Rectal smooth muscle tissue (tissue), 1 donor: Measurements from ENCODE around the gene CCL24.
"Not testable (repeated sequence)": the region's sequence is repeated elsewhere in the genome, so short reads cannot be mapped to it uniquely, and the experiment has no call there.

ENCODE experiments used
- H3K27ac ChIP-seq: one replicate; pipeline ENCODE4 v1.7.0; 2013; ENCODE audit warnings: low read depth, low read length, inconsistent platforms
- H3K27me3 ChIP-seq: one replicate; pipeline ENCODE4 v1.7.0; 2013; ENCODE audit warnings: low read length; ENCODE audit not compliant: control insufficient read depth, insufficient read depth
- H3K36me3 ChIP-seq: one replicate; pipeline ENCODE4 v1.7.0; 2013; ENCODE audit warnings: low read length; ENCODE audit not compliant: control insufficient read depth, insufficient read depth
- H3K4me1 ChIP-seq: one replicate; pipeline ENCODE4 v1.7.0; 2013; ENCODE audit warnings: low read length; ENCODE audit not compliant: control insufficient read depth, insufficient read depth
- H3K4me3 ChIP-seq: one replicate; pipeline ENCODE4 v1.7.0; 2013; ENCODE audit warnings: low read length
- H3K9ac ChIP-seq: one replicate; pipeline ENCODE4 v1.7.0; 2013; ENCODE audit warnings: low read length

Gene CCL24

DNA sequence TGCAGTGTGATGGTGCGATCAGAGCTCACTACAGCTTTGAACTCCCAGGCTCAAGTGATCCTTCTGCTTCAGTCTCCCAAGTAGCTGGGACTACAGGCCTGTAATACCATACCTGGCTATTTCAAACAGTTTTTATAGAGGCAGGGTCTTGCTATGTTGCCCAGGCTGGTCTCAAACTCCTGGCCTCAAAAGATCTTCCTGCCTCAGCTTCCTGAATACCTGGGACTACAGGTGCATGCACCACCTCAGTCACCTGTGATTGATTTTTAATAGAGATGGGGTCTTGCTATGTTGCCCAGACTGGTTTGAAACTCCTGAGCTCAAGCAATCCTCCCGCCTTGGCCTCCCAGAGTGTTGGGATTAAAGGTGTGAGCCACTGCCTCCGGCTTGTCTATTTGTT, 26.4 kb upstream of the CCL24 start:
- Histone ChIP-seq H3K4me3 (no peak overlapping the region), H3K4me1 (no peaks in the 10 kb centered on the region)

DNA sequence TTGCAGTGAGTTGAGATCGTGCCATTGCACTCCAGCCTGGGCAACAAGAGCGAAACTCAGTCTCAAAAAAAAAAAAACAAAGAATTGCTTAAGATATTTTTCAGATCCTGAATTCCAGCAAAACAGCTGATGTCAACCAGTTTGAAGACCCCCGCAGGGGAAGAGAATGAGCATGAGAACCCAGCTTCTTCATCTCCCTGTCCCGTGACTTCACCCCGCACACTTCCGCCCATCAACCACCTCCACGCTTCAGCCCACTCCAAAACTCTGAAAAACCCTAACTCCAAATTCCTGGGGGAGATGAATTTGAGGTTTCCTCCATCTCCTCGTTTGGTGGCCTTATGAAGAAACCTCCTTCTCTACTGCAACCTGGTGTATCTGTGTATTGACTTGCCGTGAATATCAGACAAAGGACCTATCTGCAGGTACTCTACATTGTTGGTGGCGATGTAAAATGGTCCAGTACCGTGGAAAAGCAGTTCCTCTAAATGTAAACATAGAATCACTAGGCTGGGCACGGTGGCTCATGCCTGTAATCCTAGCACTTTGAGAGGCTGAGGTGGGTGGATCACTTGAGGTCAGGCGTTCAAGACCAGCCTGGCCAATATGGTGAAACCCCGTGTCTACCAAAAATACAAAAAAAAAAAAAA, 24.8 kb upstream of the CCL24 start:
- H3K36me3 ChIP-seq, H3K4me1 ChIP-seq, H3K9ac ChIP-seq, H3K27me3 ChIP-seq, H3K4me3 ChIP-seq, H3K27ac ChIP-seq: not testable (repeated sequence)

More for the DNA sequence above, 26.4 kb upstream of the CCL24 start:
- no peak overlapping the region for H3K9ac ChIP-seq
- H3K27ac ChIP-seq, result no peak overlapping the region
- no peaks in the 10 kb centered on the region for H3K36me3 ChIP-seq
- no peaks in the 10 kb centered on the region for H3K27me3 ChIP-seq

DNA sequence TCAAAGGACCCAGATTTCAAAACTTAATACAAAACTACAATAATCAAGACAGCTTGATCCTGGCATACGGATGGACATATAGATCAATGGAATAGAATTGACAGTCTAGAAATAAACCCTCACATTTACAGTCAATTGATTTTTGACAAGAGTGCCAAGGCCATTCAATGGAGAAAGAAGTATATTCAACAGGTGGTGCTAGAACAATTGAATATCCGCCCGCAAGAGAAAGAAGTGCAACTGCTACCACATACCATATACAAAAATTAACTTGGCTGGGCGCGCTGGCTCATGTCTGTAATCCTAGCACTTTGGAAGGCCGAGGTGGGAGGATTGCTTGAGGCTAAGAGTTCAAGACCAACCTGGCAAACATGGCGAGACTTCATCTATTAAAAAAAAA, 23.2 kb upstream of the CCL24 start:
- no peaks in the 10 kb centered on the region for H3K27me3 ChIP-seq
- H3K27ac ChIP-seq, result no peak overlapping the region
- no peaks in the 10 kb centered on the region for H3K36me3 ChIP-seq
- no peak overlapping the region for H3K9ac ChIP-seq
- H3K4me1 ChIP-seq, result no peaks in the 10 kb centered on the region
- H3K4me3 ChIP-seq, result no peak overlapping the region

DNA sequence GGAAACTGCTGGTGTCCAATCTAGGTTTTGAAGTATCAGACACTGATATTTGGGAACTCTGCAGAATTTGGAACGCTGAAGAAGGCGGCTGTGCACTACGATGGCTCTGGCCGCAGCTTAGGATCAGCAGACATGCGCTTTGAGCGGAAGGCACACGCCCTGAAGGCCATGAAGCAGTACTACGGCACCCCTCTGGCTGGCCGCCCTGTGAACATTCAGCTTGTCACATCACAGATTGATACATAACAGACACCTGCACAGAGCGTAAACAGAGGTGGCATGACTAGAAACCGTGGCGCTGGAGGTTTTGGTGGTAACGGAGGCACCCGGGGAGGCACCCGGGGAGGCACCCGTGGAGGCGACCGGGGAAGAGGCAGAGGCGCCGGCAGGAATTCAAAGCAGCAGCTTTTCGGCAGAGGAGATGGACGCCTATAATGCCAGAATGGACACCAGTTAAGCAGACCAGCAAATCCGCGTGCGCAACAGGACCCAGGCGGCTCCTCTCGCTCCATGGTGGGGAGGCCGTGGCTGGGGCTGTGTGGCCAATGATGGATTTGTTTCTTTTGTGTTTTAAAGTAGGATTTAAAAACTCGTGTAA, 22.2 kb upstream of the CCL24 start:
- Histone ChIP-seq H3K27me3 (no peaks in the 10 kb centered on the region), H3K27ac (no peak overlapping the region), H3K4me1 (no peaks in the 10 kb centered on the region), H3K4me3 (no peak overlapping the region), H3K36me3 (no peaks in the 10 kb centered on the region), H3K9ac (no peak overlapping the region)

DNA sequence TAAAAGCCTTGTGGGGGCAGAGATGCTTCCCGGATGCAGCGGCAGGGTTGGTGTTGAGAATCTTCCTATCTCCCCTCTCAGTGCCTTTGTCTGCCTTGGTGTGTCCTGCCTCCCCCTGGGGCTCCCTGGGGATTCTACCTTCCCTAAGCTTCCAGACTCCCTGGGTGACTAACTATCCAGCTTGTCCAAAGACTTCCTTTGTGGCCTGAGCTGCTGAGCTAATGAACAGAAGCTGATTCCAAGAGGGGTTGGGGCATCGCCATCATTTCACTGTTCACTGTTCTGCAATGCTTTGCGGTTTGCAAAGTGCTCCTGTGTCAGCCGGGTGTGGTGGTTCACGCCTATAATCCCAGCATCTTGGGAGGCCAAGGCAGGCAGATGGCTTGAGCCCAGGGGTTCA, 20.1 kb upstream of the CCL24 start:
- not testable (repeated sequence) for H3K27me3 ChIP-seq

DNA sequence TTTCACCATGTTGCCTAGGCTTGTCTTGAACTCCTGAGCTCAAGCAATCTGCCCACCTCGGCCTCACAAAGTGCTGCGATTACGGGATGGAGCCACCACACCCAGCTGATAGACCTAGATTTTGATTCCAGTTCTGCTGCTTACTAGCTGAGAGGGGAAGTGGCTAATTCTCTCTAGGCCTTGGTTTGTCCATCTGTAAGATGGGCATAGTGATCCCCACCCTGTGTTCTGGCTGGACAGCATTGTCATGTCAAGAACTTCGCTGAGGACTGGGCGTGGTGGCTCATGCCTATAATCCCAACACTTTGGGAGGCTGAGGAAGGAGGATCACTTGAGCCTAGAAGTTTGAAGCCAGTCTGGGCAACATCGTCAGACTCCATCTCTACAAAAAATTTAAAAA, 17.4 kb upstream of the CCL24 start:
- Histone ChIP-seq H3K27me3 (no peaks in the 10 kb centered on the region), H3K4me3 (no peak overlapping the region), H3K27ac (no peak overlapping the region), H3K4me1 (no peaks in the 10 kb centered on the region), H3K9ac (no peak overlapping the region), H3K36me3 (no peaks in the 10 kb centered on the region)

More for the DNA sequence above, 20.1 kb upstream of the CCL24 start:
- H3K36me3 ChIP-seq, H3K4me3 ChIP-seq, H3K4me1 ChIP-seq, H3K27ac ChIP-seq, H3K9ac ChIP-seq: not testable (repeated sequence)

DNA sequence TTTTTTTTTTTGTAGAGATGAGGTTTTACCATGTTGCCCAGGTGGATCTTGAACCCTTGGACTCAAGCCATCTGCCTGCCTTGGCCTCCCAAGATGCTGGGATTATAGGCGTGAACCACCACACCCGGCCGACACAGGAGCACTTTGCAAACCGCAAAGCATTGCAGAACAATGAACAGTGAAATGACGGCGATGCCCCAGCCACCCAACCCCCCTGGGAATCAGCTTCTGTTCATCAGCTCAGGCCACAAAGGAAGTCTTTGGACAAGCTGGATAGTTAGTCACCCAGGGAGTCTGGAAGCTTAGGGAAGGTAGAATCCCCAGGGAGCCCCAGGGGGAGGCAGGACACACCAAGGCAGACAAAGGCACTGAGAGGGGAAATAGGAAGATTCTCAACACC, 16.1 kb upstream of the CCL24 start:
- not testable (repeated sequence) for H3K9ac ChIP-seq, H3K36me3 ChIP-seq, H3K4me1 ChIP-seq, H3K27me3 ChIP-seq, H3K4me3 ChIP-seq, H3K27ac ChIP-seq

DNA sequence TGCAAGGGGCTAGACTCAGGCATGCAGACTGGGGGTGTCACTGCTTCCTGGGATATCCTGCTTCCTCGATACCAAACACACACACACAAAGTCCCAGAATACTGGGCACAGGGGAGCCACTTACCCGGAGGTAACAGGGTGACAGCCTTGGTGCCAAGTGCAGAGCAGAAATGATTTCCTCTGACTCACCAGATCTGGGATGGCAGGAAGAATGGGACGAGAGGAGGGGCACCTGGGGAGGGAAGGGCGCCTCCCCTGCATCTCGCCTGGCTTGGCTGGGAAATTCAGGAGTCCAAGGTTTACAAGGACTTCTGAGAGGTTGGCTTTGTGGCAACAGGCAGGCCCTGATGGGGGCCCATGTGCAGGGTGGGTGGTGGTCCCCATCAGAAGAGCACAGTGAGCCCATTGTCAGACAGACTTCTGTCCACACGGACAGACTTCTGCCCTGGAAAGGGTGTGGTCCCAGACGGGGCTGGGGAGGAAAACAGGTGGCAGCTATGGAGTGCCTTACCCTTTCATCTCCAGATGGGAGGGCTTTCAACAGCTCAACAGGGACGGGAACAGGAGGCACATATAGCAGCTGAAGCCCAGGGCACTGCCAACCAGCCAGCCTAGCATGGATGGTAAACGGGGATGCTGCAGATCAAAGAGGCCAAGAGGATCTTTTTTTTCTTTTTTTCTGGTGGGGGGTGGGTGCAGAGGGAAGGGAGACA, 9.7 kb upstream of the CCL24 start:
- Histone ChIP-seq H3K27ac (no peak overlapping the region), H3K4me3 (no peak overlapping the region), H3K9ac (no peak overlapping the region), H3K27me3 (no peaks in the 10 kb centered on the region), H3K4me1 (no peaks in the 10 kb centered on the region), H3K36me3 (no peaks in the 10 kb centered on the region)

DNA sequence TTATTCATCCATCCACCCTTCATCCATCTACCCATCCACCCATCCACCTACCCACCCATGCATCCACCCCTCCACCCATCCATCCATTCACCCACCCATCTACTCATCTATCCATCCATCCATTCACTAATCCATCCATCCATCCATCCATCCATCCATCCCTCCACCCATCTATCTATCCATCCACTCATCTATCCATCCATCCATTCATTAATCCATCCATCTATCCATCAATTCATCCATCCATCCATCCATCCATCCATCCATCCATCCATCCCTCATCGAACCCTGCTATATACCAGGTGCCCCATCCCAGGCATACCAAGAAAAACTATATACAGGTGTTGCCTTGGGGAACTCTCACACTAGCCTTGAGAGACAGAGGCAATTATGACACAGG, 7.1 kb upstream of the CCL24 start:
- H3K4me3 ChIP-seq, result no peak overlapping the region
- H3K27me3 ChIP-seq, result no peaks in the 10 kb centered on the region
- no peaks in the 10 kb centered on the region for H3K4me1 ChIP-seq
- no peaks in the 10 kb centered on the region for H3K36me3 ChIP-seq
- no peak overlapping the region for H3K9ac ChIP-seq
- no peak overlapping the region for H3K27ac ChIP-seq

DNA sequence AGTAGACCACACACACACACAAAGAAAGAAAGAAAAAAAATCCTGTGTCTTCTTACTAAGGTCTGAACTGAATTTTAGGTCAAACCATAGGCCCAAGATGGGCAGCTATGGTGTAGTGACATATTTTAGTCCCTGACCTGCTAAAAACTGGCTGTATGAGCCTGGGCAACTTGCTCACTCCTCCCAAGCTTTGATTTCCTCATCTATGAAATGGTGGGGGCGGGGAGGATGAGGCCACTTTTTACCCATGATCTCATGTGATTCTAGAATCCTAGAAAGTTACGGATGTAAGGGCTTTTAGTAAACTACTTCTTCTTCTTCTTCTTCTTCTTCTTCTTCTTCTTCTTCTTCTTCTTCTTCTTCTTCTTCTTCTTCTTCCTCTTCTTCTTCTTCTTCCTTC, 6.1 kb upstream of the CCL24 start:
- Histone ChIP-seq H3K36me3 (no peaks in the 10 kb centered on the region), H3K4me3 (no peak overlapping the region), H3K27me3 (no peaks in the 10 kb centered on the region), H3K9ac (no peak overlapping the region), H3K4me1 (no peaks in the 10 kb centered on the region), H3K27ac (no peak overlapping the region)

DNA sequence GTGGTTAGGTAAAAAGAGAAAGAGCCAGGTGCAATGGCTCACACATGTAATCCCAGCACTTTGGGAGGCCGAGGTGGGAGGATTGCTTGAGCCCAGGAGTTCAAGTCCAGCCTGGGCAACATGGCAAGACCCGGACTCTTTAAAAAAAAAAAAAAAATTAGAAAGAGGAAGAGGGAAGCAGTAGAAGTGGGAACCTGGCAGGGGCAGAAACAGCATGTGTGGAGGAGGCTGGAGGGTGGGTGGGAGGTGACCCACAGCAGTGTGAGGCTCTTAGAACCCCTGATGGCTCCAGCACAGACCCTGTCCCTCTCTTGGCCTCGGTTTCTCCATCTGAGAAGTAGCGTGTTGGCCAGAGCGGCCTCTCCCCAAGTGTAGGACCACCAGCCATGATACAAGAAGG, 4.9 kb upstream of the CCL24 start:
- Histone ChIP-seq H3K27me3 (no peaks in the 10 kb centered on the region), H3K27ac (no peak overlapping the region), H3K9ac (no peak overlapping the region), H3K36me3 (no peaks in the 10 kb centered on the region), H3K4me1 (no peaks in the 10 kb centered on the region), H3K4me3 (no peak overlapping the region)

DNA sequence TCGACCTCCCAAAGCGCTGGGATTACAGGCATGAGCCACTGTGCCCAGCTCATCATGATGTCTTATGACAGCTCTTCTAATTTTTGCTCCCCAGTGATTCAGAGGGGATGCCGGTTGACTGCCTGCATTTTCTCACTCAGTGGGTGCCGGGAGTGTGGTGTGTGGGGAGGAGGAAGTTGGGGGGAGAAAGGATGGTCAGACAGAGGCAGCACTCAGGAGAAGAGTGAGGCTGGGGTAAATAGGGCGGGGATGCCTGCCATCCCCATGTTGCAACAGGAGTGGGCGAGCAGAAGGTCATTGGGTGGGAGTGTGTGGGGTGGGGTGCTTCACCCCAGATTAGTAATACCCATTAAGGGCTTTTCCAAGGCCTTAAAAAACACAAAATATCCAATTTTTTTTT, 3.5 kb upstream of the CCL24 start:
- Histone ChIP-seq H3K27me3 (no peaks in the 10 kb centered on the region), H3K27ac (no peak overlapping the region), H3K9ac (no peak overlapping the region), H3K36me3 (no peaks in the 10 kb centered on the region), H3K4me1 (no peaks in the 10 kb centered on the region), H3K4me3 (no peak overlapping the region)
